Fibroblast of lung (primary cell): Measurements from ENCODE around the gene CBY3. TPM values are rescaled to one million over a fixed set of nuclear protein-coding genes. Genes with fewer than 3 reads are reported as not detected.
A peak's percentile ranks its signal among the peaks of the same experiment; 100 is the strongest.

ENCODE experiments used
- DNase-seq, 2 donors: peaks; one replicate each; pipeline versions ENCODE4 v3.0.0 to v3.0.0-alpha.2; 2010; ENCODE audit warnings: low read depth in 2 of 2
- H2AFZ ChIP-seq: 2 replicates; pipeline ENCODE4 v1.5.1; 2012; ENCODE audit warnings: low read length, control low read depth, inconsistent platforms
- H3K27ac ChIP-seq: 2 replicates; pipeline ENCODE4 v1.5.1; 2011; ENCODE audit warnings: low read length, control low read depth; ENCODE audit not compliant: insufficient read depth
- H3K27me3 ChIP-seq: 2 replicates; pipeline ENCODE4 v1.5.1; 2011; ENCODE audit warnings: mild to moderate bottlenecking, low read length; ENCODE audit not compliant: control insufficient read depth, insufficient read depth
- H3K36me3 ChIP-seq: 2 replicates; pipeline ENCODE4 v1.5.1; 2011; ENCODE audit warnings: low read length; ENCODE audit not compliant: control insufficient read depth, insufficient read depth
- H3K4me1 ChIP-seq: 2 replicates; pipeline ENCODE4 v1.5.1; 2011; ENCODE audit warnings: low read length; ENCODE audit not compliant: control insufficient read depth, insufficient read depth; ENCODE audit errors: extremely low read depth
- H3K4me2 ChIP-seq: 2 replicates; pipeline ENCODE4 v1.5.1; 2011; ENCODE audit warnings: low read length, control low read depth; ENCODE audit not compliant: insufficient read depth; ENCODE audit errors: extremely low read depth
- H3K4me3 ChIP-seq, 4 experiments: fragments of 200-600 bp in 1 of 4; sonication (generic) in 1 of 4; replicated peaks in 1 of 4; 2 replicates each; pipeline ENCODE4 v1.5.1; 2011 to 2016; ENCODE audit warnings: low read length in 4 of 4, low read depth in 3 of 4, mild to moderate bottlenecking in 3 of 4, control low read depth in 2 of 4, inconsistent platforms in 1 of 4, mixed read lengths in 1 of 4; ENCODE audit not compliant: insufficient read depth in 1 of 4; ENCODE audit errors: control extremely low read depth in 1 of 4
- H3K79me2 ChIP-seq: 2 replicates; pipeline ENCODE4 v1.5.1; 2012; ENCODE audit warnings: mild to moderate bottlenecking, low read length, inconsistent platforms; ENCODE audit not compliant: control insufficient read depth, insufficient read depth
- H3K9ac ChIP-seq: 2 replicates; pipeline ENCODE4 v1.5.1; 2011; ENCODE audit warnings: mild to moderate bottlenecking, low read length, control low read depth; ENCODE audit not compliant: insufficient read depth
- H3K9me3 ChIP-seq: 2 replicates; pipeline ENCODE4 v1.5.1; 2012; ENCODE audit warnings: low read depth, low read length; ENCODE audit not compliant: control insufficient read depth, insufficient read depth
- H4K20me1 ChIP-seq: 2 replicates; pipeline ENCODE4 v1.5.1; 2011; ENCODE audit warnings: low read length; ENCODE audit not compliant: control insufficient read depth, insufficient read depth; ENCODE audit errors: extremely low read depth
- CTCF ChIP-seq, 2 donors: IDR thresholded peaks in 1 of 2; conservative IDR thresholded peaks in 1 of 2; 1 replicate in 1 of 2; 2 replicates in 1 of 2; pipeline ENCODE4 v1.5.1; 2011 to 2012; ENCODE audit warnings: low read length in 2 of 2, control low read depth in 1 of 2, inconsistent platforms in 1 of 2, low read depth in 1 of 2, mild to moderate bottlenecking in 1 of 2
- EZH2 ChIP-seq: IDR thresholded peaks from 2 replicates; pipeline ENCODE4 v1.5.1; 2012; ENCODE audit warnings: low read length, control low read depth, mild to moderate bottlenecking; ENCODE audit errors: missing control alignments
- polyA plus RNA-seq, 2 donors: library from polyadenylated mRNA; depleted of rRNA in 1 of 2; stranded (reverse) in 1 of 2; unstranded in 1 of 2; fragments of >200 nt; gene quantifications; 2 replicates each; pipeline ENCODE4 v1.2.1, GENCODE V29; 2011 to 2012; ENCODE audit warnings: missing spikeins in 1 of 2
- total RNA-seq: library from RNA; depleted of rRNA; stranded (reverse); fragments of >200 nt; gene quantifications from 2 replicates; pipeline ENCODE4 v1.2.1, GENCODE V29; 2014

The CBY3 gene
- total and polyA plus RNA-seq, 2 donors (not counting 1 experiment from before 2014, with no cell fraction given): not detected

- no peak for TF ChIP-seq CTCF (conservative IDR thresholded peaks at IDR 0.05 in 1 of 2, IDR thresholded peaks at IDR 0.05 in 1 of 2; ENCODE audit: low read depth in 1 of 2, low read length in 2 of 2)
- TF ChIP-seq EZH2: no peak
- peaks cover 6% of the 10 kb centered on the region for H3K79me2 ChIP-seq
- DNase-seq: no peak
These were observed 637 bp downstream of the CBY3 start for GRCh38 chr5:179680014-179680779.

GRCh38 chr5:179679014-179679674, 1.7 kb downstream of the CBY3 start:
- H3K27me3 ChIP-seq: no peaks in the 10 kb centered on the region
- peak overlapping the region; percentile 90 for H3K4me2 ChIP-seq
- no peak for TF ChIP-seq EZH2
- TF ChIP-seq CTCF (conservative IDR thresholded peaks at IDR 0.05 in 1 of 2, IDR thresholded peaks at IDR 0.05 in 1 of 2; ENCODE audit: low read depth in 1 of 2, low read length in 2 of 2): peak; percentile 9 to 32
- DNase-seq: peak; percentile 64 to 65
- no peaks in the 10 kb centered on the region for H4K20me1 ChIP-seq
- H3K9me3 ChIP-seq: no peaks in the 10 kb centered on the region
- H3K4me3 ChIP-seq: peak overlapping the region; percentile 73 to 98 (median 83)
- H3K9ac ChIP-seq: no peak overlapping the region
- H3K4me1 ChIP-seq: peaks cover 3% of the 10 kb centered on the region
- H3K27ac ChIP-seq: no peak overlapping the region
- H3K36me3 ChIP-seq: no peaks in the 10 kb centered on the region
- peaks cover 6% of the 10 kb centered on the region for H3K79me2 ChIP-seq
- peak overlapping the region; percentile 96 for H2AFZ ChIP-seq

More at GRCh38 chr5:179680014-179680779, 637 bp downstream of the CBY3 start:
- Histone ChIP-seq H3K4me3 (no peak overlapping the region), H3K36me3 (no peaks in the 10 kb centered on the region), H3K4me2 (no peak overlapping the region), H3K9me3 (no peaks in the 10 kb centered on the region), H2AFZ (no peak overlapping the region), H3K9ac (no peak overlapping the region), H3K27me3 (no peaks in the 10 kb centered on the region), H3K27ac (no peak overlapping the region), H4K20me1 (no peaks in the 10 kb centered on the region), H3K4me1 (peaks cover 3% of the 10 kb centered on the region)

- Histone ChIP-seq H2AFZ (peak overlapping the region; percentile 98), H4K20me1 (no peaks in the 10 kb centered on the region), H3K4me2 (peak overlapping the region; percentile 90), H3K27me3 (no peaks in the 10 kb centered on the region), H3K9ac (peak overlapping the region; percentile 69), H3K79me2 (peaks cover 6% of the 10 kb centered on the region), H3K4me3 (peak overlapping the region; percentile 73 to 98 (median 83)), H3K4me1 (peaks cover 3% of the 10 kb centered on the region), H3K36me3 (no peaks in the 10 kb centered on the region), H3K27ac (peak overlapping the region; percentile 82), H3K9me3 (no peaks in the 10 kb centered on the region)
- TF ChIP-seq CTCF (conservative IDR thresholded peaks at IDR 0.05 in 1 of 2, IDR thresholded peaks at IDR 0.05 in 1 of 2; ENCODE audit: low read depth in 1 of 2, low read length in 2 of 2): no peak
- no peak for TF ChIP-seq EZH2
- peak; percentile 91 to 94 for DNase-seq
These were observed 2.4 kb downstream of the CBY3 start for GRCh38 chr5:179678223-179679013.
